NCI-H226 (cell line): ENCODE data around the gene SLC10A7.

Source experiments
- DNase-seq: peaks from one replicate; pipeline ENCODE4 v3.0.0-alpha.2; 2015

SLC10A7 gene

DNA sequence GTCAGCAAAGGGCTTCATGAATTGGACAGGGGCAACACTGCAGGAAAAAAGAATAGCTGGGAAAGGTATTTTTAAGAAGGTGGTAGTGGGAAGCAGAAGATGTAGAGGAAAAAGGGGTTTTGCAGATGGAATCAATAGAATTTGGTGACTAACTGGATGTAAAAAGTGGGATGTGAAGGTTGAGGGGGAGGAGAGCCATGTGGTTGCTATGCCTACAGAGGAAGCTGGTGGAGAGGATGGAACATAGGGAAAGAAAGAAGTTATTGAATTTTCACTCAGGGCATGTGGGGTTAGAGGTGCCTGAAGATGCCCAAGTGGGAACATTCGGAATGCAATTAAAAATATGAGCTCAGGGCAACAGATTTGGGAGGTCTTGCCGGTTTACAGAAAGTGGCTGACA, 274.4 kb downstream of the SLC10A7 start:
- no peak for DNase-seq

DNA sequence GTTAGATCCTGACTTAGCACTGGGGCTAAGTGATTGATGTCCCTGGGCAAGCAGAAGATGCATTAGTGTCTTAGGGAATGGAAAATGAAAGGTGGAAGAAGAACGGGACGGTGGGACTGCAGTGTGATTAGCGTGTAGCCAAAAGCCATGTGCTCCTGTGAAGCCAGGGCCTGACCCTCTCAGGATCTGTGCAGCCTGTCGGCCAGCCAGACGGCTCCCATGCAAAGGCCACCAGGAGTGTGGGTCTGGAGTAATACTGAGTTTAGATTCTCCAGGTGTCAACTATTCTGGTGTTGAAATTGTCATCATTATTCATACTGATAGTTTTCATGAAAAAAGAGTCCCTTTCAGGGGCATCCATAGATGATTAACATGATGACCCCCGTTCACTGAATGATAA, 275.4 kb downstream of the SLC10A7 start:
- no peak for DNase-seq

DNA sequence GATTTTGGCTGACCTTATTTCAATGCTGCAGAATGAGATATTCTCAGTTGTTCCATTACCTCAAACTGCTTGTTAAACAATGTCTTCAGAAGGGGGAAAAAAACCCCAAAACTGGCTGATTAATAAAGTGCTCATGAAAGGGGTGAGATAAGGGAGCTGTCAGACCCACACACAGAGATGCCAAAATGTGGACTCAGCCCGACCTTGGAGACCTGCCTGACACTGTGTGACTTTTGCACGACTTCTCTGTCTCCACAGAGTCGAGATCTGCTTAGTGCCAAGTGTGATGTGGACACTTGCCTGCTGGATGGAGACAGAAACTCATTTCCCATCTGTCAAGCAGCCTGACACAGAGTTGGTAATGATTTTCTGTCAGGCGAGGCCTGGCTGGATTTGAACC, 275.9 kb downstream of the SLC10A7 start:
- peak; percentile 44 for DNase-seq

DNA sequence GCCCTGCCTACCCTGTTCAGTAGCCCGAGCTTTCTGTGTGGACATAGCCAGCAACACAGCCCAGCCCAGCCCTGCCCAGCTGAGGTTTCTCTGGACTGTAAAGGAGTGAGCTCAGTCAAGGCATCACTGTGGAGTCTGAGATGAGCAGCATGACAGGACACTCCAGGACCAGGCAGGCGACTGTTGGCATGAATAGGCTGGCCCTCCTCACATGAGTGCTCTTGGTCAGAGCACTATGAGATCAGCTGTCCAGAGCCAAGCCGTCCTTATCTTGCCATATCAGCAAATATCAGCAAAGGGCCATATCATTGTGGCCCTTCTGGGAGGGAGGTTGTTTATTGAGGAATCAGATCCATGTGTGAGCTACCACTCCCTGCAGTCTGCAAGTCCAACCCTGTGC, 276.5 kb downstream of the SLC10A7 start:
- DNase-seq, result peak; percentile 43

DNA sequence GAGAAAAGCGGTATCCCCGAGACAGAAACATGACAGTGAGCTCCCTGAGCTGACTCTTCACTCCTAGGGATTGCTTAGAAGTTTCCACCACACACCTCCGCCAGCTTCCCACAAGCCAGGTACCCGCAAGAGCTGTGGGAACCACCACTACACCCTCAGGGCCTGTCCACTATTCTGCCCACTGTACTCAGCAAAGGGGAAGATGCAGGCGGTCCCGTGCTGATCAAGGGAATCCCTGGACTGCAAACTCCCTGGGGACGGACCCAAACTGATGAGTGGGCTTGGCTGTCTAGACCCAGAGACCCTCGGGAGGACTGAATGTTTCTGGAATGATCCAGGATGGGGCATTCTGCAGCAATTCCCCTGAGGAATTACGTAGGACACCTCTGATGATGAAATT, 277.2 kb downstream of the SLC10A7 start:
- no peak for DNase-seq

DNA sequence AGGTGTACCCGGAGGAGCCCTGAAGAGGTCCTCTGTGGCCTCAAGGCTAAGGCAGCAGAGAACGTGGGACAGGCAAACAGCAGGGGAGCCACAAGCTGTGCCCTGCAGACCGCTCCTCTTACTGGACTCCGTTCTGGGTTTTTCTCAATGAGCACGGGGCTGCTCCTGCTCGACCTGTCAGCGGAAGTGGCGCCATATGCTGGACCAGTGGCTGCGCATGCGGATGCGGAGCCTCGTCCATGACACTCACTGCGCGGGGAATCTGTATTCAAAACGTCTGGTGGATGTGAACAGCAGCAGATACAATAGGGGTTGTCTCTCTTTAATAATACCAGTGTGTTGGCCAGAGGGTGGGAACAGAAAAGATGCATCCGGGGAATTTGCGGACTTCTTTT, 277.9 kb downstream of the SLC10A7 start:
- no peak for DNase-seq

DNA sequence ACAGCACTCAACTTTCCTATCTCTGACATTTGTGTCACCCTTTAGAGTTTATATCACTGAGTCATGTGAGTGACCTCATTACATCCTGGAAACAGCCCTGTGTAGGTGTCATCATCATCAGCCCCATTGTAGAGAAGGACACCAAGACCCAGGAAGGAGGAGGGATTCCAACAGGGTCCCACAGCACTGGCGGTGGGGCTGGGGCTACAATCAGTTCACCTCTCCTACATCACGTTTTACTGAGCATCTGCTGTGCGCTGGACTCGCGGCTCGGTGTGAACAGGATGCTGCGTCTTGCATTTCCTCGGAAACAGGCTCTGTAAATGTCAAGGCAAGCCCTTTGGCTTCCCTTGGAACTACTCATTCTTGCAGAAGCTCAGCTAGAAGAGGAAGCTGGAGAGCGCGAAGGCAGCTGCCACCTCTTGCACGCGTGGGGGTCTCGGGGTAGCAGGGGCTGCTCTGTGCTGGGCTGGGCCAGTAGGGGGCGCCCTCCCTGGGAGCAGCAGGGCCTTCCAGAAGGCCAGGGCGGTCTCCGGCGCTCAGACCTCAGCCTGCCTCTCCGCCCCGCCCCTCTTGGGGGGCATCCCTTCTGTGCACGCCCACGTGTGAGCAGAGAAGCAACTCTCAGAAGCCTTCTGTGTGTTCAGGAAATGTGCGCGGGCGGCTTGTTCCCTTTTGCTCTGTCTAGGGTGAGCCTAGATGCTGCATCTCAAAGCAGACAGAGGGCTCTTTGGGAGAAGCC, 278.4 kb downstream of the SLC10A7 start:
- no peak for DNase-seq

DNA sequence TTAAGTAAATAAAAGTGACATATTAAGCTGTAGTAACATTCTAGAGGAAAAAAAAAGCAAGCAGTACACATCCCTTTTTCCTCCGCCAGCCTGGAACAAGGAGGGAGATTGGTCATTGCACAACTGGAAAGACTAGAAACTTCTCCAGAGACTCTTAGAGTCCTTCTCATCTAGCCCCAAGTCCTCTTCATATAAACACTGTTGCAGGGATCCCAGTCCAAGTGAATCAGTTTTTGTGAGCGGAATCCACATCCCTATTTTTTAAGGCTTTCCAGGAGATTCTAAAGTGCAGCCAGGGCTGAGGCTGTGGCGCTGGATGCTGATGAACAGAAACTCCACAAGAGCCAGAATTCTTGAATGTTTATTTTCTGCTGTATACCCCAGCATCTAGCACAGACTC, 283.6 kb downstream of the SLC10A7 start:
- DNase-seq, result no peak

DNA sequence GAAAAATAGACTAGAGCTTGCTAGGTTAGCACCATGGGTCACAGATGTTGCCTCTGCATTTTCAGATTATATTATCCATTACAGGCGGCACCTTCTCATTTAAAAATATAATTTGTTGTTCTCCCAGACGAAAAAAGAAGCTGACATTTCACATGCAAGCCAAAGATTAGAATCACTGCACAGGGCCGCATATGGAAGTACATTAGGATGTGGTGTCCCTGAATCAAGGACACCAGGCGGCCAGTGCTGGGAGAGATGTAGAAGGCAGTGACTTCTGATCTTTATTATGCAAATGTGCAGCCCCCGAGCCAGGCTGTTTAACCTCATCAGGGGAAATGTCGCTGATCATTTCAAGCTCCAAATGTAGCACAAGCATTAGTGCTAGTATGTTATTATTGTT, 284.6 kb downstream of the SLC10A7 start:
- DNase-seq, result no peak

DNA sequence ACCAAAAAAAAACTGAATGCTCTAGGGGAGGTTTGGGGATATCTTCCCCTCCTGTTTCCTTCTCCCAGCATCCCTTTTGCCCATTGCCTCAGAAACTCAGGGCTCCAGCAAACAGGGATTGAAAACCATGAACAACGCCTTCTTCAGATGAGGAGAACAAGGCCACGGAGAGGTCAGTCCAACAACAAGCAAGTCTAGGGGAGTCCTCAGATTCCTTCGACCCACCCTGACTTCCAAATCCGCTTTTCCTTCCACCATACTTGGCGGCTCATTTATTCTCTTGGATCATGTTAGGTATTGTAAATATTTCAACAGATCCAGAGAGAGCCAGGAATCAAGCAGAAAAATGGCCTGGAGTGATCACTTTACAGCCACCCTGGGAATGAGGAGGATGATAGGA, 285.5 kb downstream of the SLC10A7 start:
- DNase-seq, result no peak

DNA sequence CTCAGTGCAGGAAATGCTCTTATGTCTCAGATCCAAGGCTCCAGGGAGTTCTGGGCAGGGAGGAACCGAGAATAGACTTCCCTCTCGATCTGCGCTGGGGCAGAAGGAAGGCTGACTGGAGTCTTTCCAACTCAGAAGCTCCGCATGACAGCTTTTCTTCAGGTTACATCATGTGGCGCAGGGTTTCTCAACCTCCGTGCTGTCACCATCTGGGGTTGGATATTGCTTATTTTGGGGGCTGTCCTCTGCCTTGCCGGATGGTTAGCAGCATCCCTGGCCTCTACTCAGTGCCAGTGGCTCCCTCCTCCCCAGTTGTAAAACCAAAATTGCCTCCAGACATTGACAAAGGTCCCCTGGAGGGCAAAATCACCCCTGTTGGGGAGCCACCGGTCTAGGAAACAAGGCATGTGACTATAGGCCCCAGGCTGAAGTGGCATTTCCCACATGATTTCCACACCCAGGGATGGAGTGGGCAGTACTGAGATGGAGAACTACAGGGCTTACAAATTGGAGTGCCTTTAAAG, 286.0 kb downstream of the SLC10A7 start:
- no peak for DNase-seq

DNA sequence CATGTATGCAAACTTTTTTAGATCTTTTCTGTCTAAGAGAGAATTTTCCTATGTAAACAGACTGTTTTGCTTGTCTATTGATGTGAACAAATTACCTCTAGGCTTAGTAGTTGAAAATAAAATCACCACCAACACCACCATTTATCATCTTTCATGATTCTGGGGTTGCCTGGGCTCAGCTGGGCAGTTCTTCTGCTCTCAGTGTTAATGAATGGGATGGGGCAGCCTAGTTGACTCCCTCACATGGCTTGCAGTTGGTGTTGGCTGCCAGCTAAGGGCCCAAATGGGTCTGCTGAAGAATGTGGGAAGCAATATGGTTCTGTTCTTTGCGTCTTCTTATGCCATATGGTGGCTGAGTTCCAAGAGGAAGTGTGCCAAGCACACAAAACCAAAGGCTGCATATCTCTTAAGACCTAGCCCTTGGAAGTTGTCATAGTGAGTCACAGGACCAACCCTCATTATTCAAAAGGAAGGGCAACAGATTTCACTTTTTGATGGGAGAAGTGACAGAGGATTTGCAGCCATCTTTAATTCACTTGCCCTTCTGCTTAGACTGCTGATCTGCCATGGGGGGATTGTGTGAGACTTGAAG, 289.5 kb downstream of the SLC10A7 start:
- peak; percentile 21 for DNase-seq

DNA sequence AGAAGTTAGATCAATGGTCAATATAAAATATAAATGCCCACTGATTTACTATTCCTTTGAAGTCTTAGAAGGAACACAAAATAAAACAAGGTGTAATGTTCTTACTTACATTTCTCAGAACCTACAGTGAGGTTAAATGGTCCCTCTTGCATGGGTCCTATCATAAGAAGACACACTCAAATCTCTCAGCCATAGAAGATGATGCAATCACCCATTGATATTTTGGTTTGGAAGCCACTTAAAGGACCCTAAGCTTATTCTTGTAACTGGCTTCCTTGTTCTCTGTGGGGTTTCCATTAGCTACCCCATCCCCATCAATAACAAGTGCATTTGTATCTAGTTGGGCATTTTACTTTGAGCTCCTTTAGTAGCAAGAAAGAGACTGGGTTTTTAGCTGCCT, 292.3 kb downstream of the SLC10A7 start:
- DNase-seq, result no peak

DNA sequence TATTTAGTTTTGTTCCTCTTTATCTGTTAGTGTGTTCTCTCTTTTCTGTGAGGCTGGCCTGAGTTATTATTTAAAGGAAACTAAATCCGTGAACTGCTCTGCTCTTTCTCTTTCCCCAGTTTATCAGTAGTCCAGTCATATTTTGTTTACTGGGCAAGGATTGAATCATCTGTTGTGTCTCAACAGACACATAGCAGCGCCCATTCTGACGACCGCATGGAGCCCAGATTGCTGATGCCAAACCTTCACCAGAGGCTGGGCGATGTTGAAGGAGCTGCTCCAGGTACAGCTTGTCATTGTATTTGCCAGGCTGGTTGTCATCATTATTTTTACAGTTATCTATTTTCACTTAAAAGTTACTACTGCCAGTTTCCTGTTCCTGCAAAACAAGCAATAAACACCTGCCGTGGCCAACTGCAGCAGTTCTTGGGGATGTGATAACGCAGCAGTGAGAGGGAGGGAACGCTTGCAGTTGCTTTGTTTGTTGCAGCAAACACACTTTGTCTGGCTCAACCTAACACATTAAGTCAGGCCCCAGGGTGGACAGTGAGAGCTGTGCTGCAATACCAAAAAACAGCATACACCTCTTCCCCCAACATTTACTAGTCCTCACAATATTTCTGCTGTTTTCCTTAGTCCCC, 297.3 kb downstream of the SLC10A7 start:
- no peak for DNase-seq

DNA sequence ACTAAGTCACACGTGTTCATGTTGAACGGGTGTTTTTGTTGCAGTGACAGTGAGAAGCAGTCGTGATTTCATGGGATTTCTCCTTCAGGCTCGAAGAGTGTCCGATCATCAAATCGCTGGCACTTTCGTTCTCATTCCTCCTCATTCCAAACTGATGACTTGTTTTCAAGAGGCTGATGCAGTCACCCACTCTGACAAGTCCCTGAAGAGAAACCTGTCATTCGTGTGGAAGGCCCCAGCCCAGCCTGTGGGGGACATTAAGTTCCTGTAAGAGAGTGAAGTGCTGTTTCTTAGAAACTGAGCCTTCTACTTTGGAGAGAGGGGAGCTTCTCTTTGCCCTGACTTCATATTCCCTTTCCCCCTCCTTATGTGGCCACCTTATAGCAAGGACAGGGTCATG, 299.4 kb downstream of the SLC10A7 start:
- DNase-seq, result no peak

DNA sequence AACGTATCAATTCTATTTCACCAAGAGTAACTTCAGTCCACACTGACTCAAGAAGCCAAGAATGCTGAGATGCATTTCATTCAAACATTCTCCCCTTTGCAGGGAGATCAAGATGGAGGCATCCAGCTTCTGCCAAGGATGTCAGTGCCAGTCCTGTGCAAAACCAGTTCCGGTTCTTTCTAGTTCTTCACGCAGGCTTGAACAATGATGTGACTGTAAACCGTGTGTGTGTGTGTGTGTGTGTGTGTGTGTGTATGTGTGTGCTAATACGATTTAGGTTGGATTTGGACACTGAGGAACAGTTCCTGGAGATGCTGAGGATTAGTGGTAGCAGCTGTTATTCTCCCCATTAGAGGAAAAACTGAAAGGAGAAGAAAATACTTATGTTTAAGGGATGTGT, 307.5 kb downstream of the SLC10A7 start, which contains the start of gene REELD1:
Gene REELD1 (plus strand): TSS at position 301 of the 400 bp plus-strand sequence. CDS start 2,415 bp downstream, outside the sequence.
- no peak for DNase-seq

DNA sequence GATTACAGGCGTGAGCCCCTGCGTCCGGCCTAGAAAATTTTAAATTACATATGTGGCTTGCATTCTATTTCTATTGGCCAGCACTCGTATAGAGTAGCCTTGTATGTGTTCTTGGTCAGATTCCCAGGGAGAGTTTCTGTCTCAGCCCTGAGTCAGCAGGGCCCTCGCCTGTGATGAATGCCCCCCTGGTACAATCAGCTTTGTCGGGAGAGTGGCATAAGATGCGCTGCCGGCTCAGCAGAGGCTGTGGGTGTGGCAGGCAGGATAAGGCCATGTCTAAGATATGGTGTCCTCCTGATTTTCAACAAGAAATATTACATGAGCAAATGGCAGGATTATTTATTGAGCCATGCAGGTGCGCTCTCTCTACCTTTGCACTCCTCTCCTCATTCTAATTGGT, 309.0 kb downstream of the SLC10A7 start:
- DNase-seq, result no peak

DNA sequence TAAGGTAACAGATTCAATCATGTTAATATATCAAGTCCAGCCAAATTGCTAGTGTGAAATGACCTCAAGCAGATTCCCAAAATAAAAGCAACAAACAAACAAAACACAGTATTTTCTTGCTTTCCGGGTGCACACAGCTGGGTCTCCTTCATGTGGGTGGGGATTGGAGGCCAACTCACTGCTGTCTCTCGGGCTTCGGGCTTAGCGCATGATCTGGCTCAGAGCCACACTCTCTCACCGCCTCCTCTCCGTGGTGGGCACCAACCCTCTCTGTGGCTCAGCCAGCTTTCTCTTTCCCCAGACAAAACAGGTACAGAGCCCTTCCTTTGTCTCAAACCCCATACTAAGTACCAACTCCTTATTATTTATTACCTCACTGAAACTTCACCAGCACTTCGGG, 310.3 kb downstream of the SLC10A7 start:
- no peak for DNase-seq

DNA sequence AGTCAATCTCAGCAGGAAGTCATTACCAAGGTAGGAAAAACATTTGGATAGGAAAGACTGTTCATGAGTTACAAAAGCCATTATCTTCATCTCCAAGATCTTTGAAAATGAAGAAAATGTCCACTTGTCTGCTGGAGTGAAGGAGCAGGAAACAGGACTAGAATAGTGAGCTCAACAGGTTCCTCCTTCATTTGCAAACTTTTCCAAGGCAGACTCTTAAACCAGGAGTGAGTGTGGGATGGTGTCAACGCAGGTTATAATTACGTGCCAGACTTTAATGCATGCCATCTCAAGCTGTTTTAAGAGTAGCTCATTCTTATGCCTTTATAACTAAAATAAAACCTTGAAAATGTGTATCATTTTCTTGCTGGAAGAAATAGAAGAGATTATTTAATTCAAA, 310.9 kb downstream of the SLC10A7 start:
- DNase-seq, result no peak

DNA sequence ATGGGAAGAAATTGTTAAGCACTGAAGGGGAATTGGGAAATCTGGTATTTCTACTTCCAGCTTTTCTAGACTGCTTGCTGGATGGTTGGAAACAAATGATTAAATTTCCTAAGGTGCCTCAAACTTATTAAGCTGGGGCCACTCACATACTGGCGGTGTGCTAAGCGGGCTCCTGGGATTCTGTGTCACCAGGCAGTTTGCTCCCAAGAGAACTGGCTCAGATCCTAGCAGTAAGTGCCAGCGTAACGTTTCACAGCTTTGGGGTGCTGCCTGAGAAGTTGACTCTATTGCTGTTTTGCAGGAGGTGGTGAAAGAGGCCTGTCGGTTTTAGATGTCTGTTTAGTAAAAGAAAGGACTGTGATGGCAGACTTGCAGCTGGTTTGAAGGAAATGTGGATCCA, 314.3 kb downstream of the SLC10A7 start:
- DNase-seq, result no peak
